Skeletal muscle cell (primary cell): ENCODE results near the gene EEA1.
"Not testable (repeated sequence)": the region's sequence is repeated elsewhere in the genome, so short reads cannot be mapped to it uniquely, and the experiment has no call there.

Experiments
- DNase-seq: peaks from one replicate; pipeline ENCODE4 v3.0.0-alpha.2; 2010; ENCODE audit warnings: low read depth
- H3K4me3 ChIP-seq: 2 replicates; pipeline ENCODE4 v1.5.1; 2011; ENCODE audit warnings: low read depth, mild to moderate bottlenecking, control low read depth, low read length, moderate library complexity

EEA1 gene

GRCh38 chr12:92844151-92844763 is 84.8 kb downstream of the EEA1 start:
- H3K4me3 ChIP-seq, result no peak overlapping the region
- DNase-seq, result peak; percentile 13

- no peak for DNase-seq
These were observed 99.3 kb downstream of the EEA1 start for GRCh38 chr12:92829686-92830282.

GRCh38 chr12:92828565-92828964 is 100.5 kb downstream of the EEA1 start:
- no peak overlapping the region for H3K4me3 ChIP-seq

More at GRCh38 chr12:92829686-92830282, 99.3 kb downstream of the EEA1 start:
- H3K4me3 ChIP-seq, result no peak overlapping the region

GRCh38 chr12:92827836-92828431 is 101.2 kb downstream of the EEA1 start:
- peak; percentile 5 for DNase-seq
- H3K4me3 ChIP-seq, result no peak overlapping the region

More at GRCh38 chr12:92828565-92828964, 100.5 kb downstream of the EEA1 start:
- no peak for DNase-seq

- DNase-seq, result no peak
- no peak overlapping the region for H3K4me3 ChIP-seq
These were observed 108.0 kb downstream of the EEA1 start for GRCh38 chr12:92821142-92821541.

GRCh38 chr12:92814584-92814983 is 114.5 kb downstream of the EEA1 start:
- no peak for DNase-seq
- H3K4me3 ChIP-seq, result no peak overlapping the region

- no peak overlapping the region for H3K4me3 ChIP-seq
- DNase-seq, result no peak
These were observed 118.7 kb downstream of the EEA1 start for GRCh38 chr12:92810370-92810769.

GRCh38 chr12:92803903-92804302 is 125.2 kb downstream of the EEA1 start:
- H3K4me3 ChIP-seq, result no peak overlapping the region

GRCh38 chr12:92802906-92803305 is 126.2 kb downstream of the EEA1 start:
- H3K4me3 ChIP-seq, result no peak overlapping the region
- DNase-seq, result no peak

More at GRCh38 chr12:92803903-92804302, 125.2 kb downstream of the EEA1 start:
- no peak for DNase-seq

- H3K4me3 ChIP-seq, result no peak overlapping the region
- no peak for DNase-seq
These were observed 132.4 kb downstream of the EEA1 start for GRCh38 chr12:92796650-92797049.

- no peak overlapping the region for H3K4me3 ChIP-seq
- no peak for DNase-seq
These were observed 134.3 kb downstream of the EEA1 start for GRCh38 chr12:92794814-92795213.

GRCh38 chr12:92794356-92794755 is 134.7 kb downstream of the EEA1 start:
- not testable (repeated sequence) for H3K4me3 ChIP-seq

GRCh38 chr12:92786045-92786444 is 143.1 kb downstream of the EEA1 start:
- no peak for DNase-seq

More at GRCh38 chr12:92794356-92794755, 134.7 kb downstream of the EEA1 start:
- DNase-seq, result not testable (repeated sequence)

GRCh38 chr12:92785563-92785950 is 143.5 kb downstream of the EEA1 start:
- no peak for DNase-seq
- H3K4me3 ChIP-seq, result no peak overlapping the region

More at GRCh38 chr12:92786045-92786444, 143.1 kb downstream of the EEA1 start:
- no peak overlapping the region for H3K4me3 ChIP-seq

- H3K4me3 ChIP-seq, result no peak overlapping the region
- peak; percentile 42 for DNase-seq
These were observed 144.1 kb downstream of the EEA1 start for GRCh38 chr12:92784797-92785562.

GRCh38 chr12:92784356-92784755 is 144.7 kb downstream of the EEA1 start:
- DNase-seq, result no peak
- no peak overlapping the region for H3K4me3 ChIP-seq

GRCh38 chr12:92779902-92780301 is 149.2 kb downstream of the EEA1 start:
- DNase-seq, result no peak
- no peak overlapping the region for H3K4me3 ChIP-seq

- no peak for DNase-seq
- H3K4me3 ChIP-seq, result no peak overlapping the region
These were observed 150.6 kb downstream of the EEA1 start for GRCh38 chr12:92778525-92778924.

- DNase-seq, result no peak
- no peak overlapping the region for H3K4me3 ChIP-seq
These were observed 153.7 kb downstream of the EEA1 start for GRCh38 chr12:92775416-92775815.

- no peak overlapping the region for H3K4me3 ChIP-seq
- no peak for DNase-seq
These were observed 158.1 kb downstream of the EEA1 start for GRCh38 chr12:92771001-92771400.
